ENCODE measurements around the gene FCRLB.
"Not testable (repeated sequence)": the region's sequence is repeated elsewhere in the genome, so short reads cannot be mapped to it uniquely, and the experiment has no call there.

FCRLB gene

GRCh38 chr1:161768461-161768860 lies 47.1 kb downstream of the FCRLB start:
- no peaks in the 10 kb centered on the region for H3K36me3 ChIP-seq (ENCODE audit: insufficient read depth, low read length)
- no peak overlapping the region for H3K9ac ChIP-seq (ENCODE audit: low read length)
- H3K27me3 ChIP-seq (ENCODE audit: insufficient read depth, low read length), result no peaks in the 10 kb centered on the region
- H3K4me1 ChIP-seq (ENCODE audit: insufficient read depth, low read length, severe bottlenecking), result peaks cover 35% of the 10 kb centered on the region
- H3K9me2 ChIP-seq (ENCODE audit: low read depth, low read length), result no peaks in the 10 kb centered on the region
- TF ChIP-seq CTCF (IDR thresholded peaks at IDR 0.05; ENCODE audit: low read length), result no peak
- TF ChIP-seq EZH2 (IDR thresholded peaks at IDR 0.05; ENCODE audit: borderline replicate concordance, low read length), result no peak
- H3K4me2 ChIP-seq (ENCODE audit: low read length), result no peak overlapping the region
- no peak overlapping the region for H2AFZ ChIP-seq (ENCODE audit: low read length)
- H3K4me3 ChIP-seq (ENCODE audit: low read depth, low read length, poor library complexity, severe bottlenecking), result no peak overlapping the region
- H3F3A ChIP-seq (ENCODE audit: insufficient read depth, low read length), result no peaks in the 10 kb centered on the region
- peaks cover 14% of the 10 kb centered on the region for H3K79me2 ChIP-seq (ENCODE audit: insufficient read depth, low read length)
- H3K27ac ChIP-seq (ENCODE audit: low read depth, low read length, poor library complexity, severe bottlenecking), result no peak overlapping the region
- H3K9me3 ChIP-seq (ENCODE audit: low read length), result no peaks in the 10 kb centered on the region
- no peaks in the 10 kb centered on the region for H4K20me1 ChIP-seq (ENCODE audit: insufficient read depth, low read length)

GRCh38 chr1:161768986-161769672 lies 47.8 kb downstream of the FCRLB start:
- no peaks in the 10 kb centered on the region for H3K9me2 ChIP-seq (ENCODE audit: low read depth, low read length)
- no peaks in the 10 kb centered on the region for H3K36me3 ChIP-seq (ENCODE audit: insufficient read depth, low read length)
- H3K9me3 ChIP-seq (ENCODE audit: low read length), result no peaks in the 10 kb centered on the region
- no peak overlapping the region for H3K4me2 ChIP-seq (ENCODE audit: low read length)
- peaks cover 28% of the 10 kb centered on the region for H3K4me1 ChIP-seq (ENCODE audit: insufficient read depth, low read length, severe bottlenecking)
- no peaks in the 10 kb centered on the region for H3K27me3 ChIP-seq (ENCODE audit: insufficient read depth, low read length)
- no peak overlapping the region for H3K4me3 ChIP-seq (ENCODE audit: low read depth, low read length, poor library complexity, severe bottlenecking)
- no peaks in the 10 kb centered on the region for H3F3A ChIP-seq (ENCODE audit: insufficient read depth, low read length)
- peaks cover 14% of the 10 kb centered on the region for H3K79me2 ChIP-seq (ENCODE audit: insufficient read depth, low read length)
- H3K9ac ChIP-seq (ENCODE audit: low read length), result no peak overlapping the region
- H2AFZ ChIP-seq (ENCODE audit: low read length), result no peak overlapping the region
- no peak for TF ChIP-seq EZH2 (IDR thresholded peaks at IDR 0.05; ENCODE audit: borderline replicate concordance, low read length)
- TF ChIP-seq CTCF (IDR thresholded peaks at IDR 0.05; ENCODE audit: low read length), result no peak
- H3K27ac ChIP-seq (ENCODE audit: low read depth, low read length, poor library complexity, severe bottlenecking), result no peak overlapping the region
- H4K20me1 ChIP-seq (ENCODE audit: insufficient read depth, low read length), result no peaks in the 10 kb centered on the region

GRCh38 chr1:161769673-161770045 lies 48.3 kb downstream of the FCRLB start:
- not testable (repeated sequence) for H2AFZ ChIP-seq (ENCODE audit: low read length); H3K9ac ChIP-seq (ENCODE audit: low read length); H3K9me3 ChIP-seq (ENCODE audit: low read length); H3F3A ChIP-seq (ENCODE audit: insufficient read depth, low read length); H3K27ac ChIP-seq (ENCODE audit: low read depth, low read length, poor library complexity, severe bottlenecking); H3K9me2 ChIP-seq (ENCODE audit: low read depth, low read length); H3K27me3 ChIP-seq (ENCODE audit: insufficient read depth, low read length); H3K4me3 ChIP-seq (ENCODE audit: low read depth, low read length, poor library complexity, severe bottlenecking); H3K4me2 ChIP-seq (ENCODE audit: low read length); H3K36me3 ChIP-seq (ENCODE audit: insufficient read depth, low read length); H4K20me1 ChIP-seq (ENCODE audit: insufficient read depth, low read length)
- Histone ChIP-seq H3K79me2 (ENCODE audit: insufficient read depth, low read length) (peaks cover 17% of the 10 kb centered on the region), H3K4me1 (ENCODE audit: insufficient read depth, low read length, severe bottlenecking) (peaks cover 26% of the 10 kb centered on the region)

GRCh38 chr1:161770250-161770649 lies 48.9 kb downstream of the FCRLB start:
- Histone ChIP-seq H3K27me3 (ENCODE audit: insufficient read depth, low read length) (no peaks in the 10 kb centered on the region), H3K9me3 (ENCODE audit: low read length) (no peaks in the 10 kb centered on the region), H3K9me2 (ENCODE audit: low read depth, low read length) (no peaks in the 10 kb centered on the region), H3F3A (ENCODE audit: insufficient read depth, low read length) (no peaks in the 10 kb centered on the region), H3K79me2 (ENCODE audit: insufficient read depth, low read length) (peaks cover 17% of the 10 kb centered on the region), H3K4me1 (ENCODE audit: insufficient read depth, low read length, severe bottlenecking) (peaks cover 24% of the 10 kb centered on the region), H3K9ac (ENCODE audit: low read length) (no peak overlapping the region), H3K4me2 (ENCODE audit: low read length) (no peak overlapping the region), H3K36me3 (ENCODE audit: insufficient read depth, low read length) (no peaks in the 10 kb centered on the region), H3K4me3 (ENCODE audit: low read depth, low read length, poor library complexity, severe bottlenecking) (no peak overlapping the region), H4K20me1 (ENCODE audit: insufficient read depth, low read length) (no peaks in the 10 kb centered on the region), H3K27ac (ENCODE audit: low read depth, low read length, poor library complexity, severe bottlenecking) (no peak overlapping the region), H2AFZ (ENCODE audit: low read length) (no peak overlapping the region)
- no peak for TF ChIP-seq CTCF (IDR thresholded peaks at IDR 0.05; ENCODE audit: low read length)
- TF ChIP-seq EZH2 (IDR thresholded peaks at IDR 0.05; ENCODE audit: borderline replicate concordance, low read length), result no peak
